Measurements from ENCODE around the gene SERPINB7. TPM values are rescaled to one million over a fixed set of nuclear protein-coding genes. Genes with fewer than 3 reads are reported as not detected.

Gene SERPINB7
- total and polyA plus RNA-seq, 2 of the 4 experiments (the other 2 are of a cell fraction), result 79.9 to 100 TPM

GRCh38 chr18:63831080-63831788, 56.0 kb downstream of the SERPINB7 start:
- Histone ChIP-seq H3K36me3 (ENCODE audit: control insufficient read depth, insufficient read depth, low read length) (no peaks in the 10 kb centered on the region), H3K18ac (ENCODE audit: low read depth, low read length) (peak overlapping the region; percentile 65; the same call in 1 of the 2 replicates), H3K9me1 (ENCODE audit: insufficient read depth, low read length) (peaks cover 9% of the 10 kb centered on the region), H4K91ac (ENCODE audit: insufficient read depth, low read depth, low read length) (peak overlapping the region; percentile 84), H3K27me3 (ENCODE audit: control insufficient read depth, insufficient read depth, low read length) (no peaks in the 10 kb centered on the region), H2BK15ac (ENCODE audit: low read depth, low read length) (peak overlapping the region; percentile 96; the same call in 1 of the 3 replicates), H3K9me3 (ENCODE audit: control insufficient read depth, insufficient read depth, low read length) (no peaks in the 10 kb centered on the region), H3K27ac (ENCODE audit: insufficient read depth, low read length) (no peak overlapping the region; the same call in 1 of the 2 replicates), H3K14ac (replicated peaks; ENCODE audit: low read depth, low read length) (peak overlapping the region; percentile 90), H2AK9ac (replicated peaks; ENCODE audit: low read depth, low read length, poor library complexity) (no peak overlapping the region), H2BK120ac (ENCODE audit: low read depth, low read length) (peak overlapping the region; percentile 98), H3K4me1 (ENCODE audit: control insufficient read depth, insufficient read depth, low read length) (peaks cover 11% of the 10 kb centered on the region; the same call in 1 of the 2 replicates), H4K8ac (ENCODE audit: low read depth in 2 of 2, low read length in 2 of 2) (peak overlapping the region; percentile 4 to 70; a peak in 3 of 4 replicates), H3K4me2 (ENCODE audit: low read depth, low read length) (peak overlapping the region; percentile 29; the same call in 1 of the 2 replicates), H4K5ac (ENCODE audit: low read depth, low read length) (no peak overlapping the region; the same call in 1 of the 2 replicates), H3K9ac (ENCODE audit: low read depth, low read length) (no peak overlapping the region), H2BK5ac (ENCODE audit: low read depth, low read length, poor library complexity, severe bottlenecking) (peak overlapping the region; percentile 88), H2AK5ac (ENCODE audit: low read depth, low read length) (peak overlapping the region; percentile 91), H2BK20ac (ENCODE audit: low read depth, low read length) (peak overlapping the region; percentile 99), H3K4ac (ENCODE audit: low read depth, low read length) (peak overlapping the region; percentile 98), H3K79me1 (ENCODE audit: low read depth in 1 of 2, low read length in 2 of 2) (no peaks in the 10 kb centered on the region), H3K4me3 (ENCODE audit: insufficient read depth, low read depth, low read length) (no peak overlapping the region), H2AFZ (replicated peaks; ENCODE audit: low read length, poor library complexity) (peak overlapping the region; percentile 59), H3K56ac (ENCODE audit: extremely low read depth, insufficient read depth, low read length) (peak overlapping the region; percentile 30; the same call in 1 of the 2 replicates), H3K23ac (ENCODE audit: low read depth, low read length) (peak overlapping the region; percentile 93), H4K20me1 (ENCODE audit: insufficient read depth, low read length) (no peaks in the 10 kb centered on the region)
- 74% methylated on average over 3 of the region's 6 CpGs; no CpG with 5 or more reads in 1 of the 2 experiments for WGBS, 2 experiments (ENCODE audit: extremely low coverage in 2 of 2, insufficient read length in 1 of 2)
- intact Hi-C loops (cut with micrococcal nuclease) (loop anchor here (5.0 kb wide), 1 partner anchor 69 kb away; no protein-coding TSS in a partner anchor), dilution Hi-C loops (cut with HindIII; ENCODE audit: low sequenced_read_pairs, unreplicated experiment) (no loop called here), in situ Hi-C loops (cut with MboI; ENCODE audit: low sequenced_read_pairs) (no loop called here)
- DNase-seq, result peak; percentile 84
- ChIA-PET POLR2A (ENCODE audit: unreplicated experiment) (no interaction called here), CTCF (interaction anchor here (0.6 to 1.0 kb wide), 4 partner anchors 8 to 89 kb away, joined by 3 read pairs; no protein-coding TSS in a partner anchor)
- no TSS peak for BruUV-seq (replicated peaks)
- peak; percentile 61 for ATAC-seq (ENCODE audit: low read depth)
- TF ChIP-seq MAFK (IDR thresholded peaks at IDR 0.05; ENCODE audit: low read depth, low read length) (no peak), RCOR1 (IDR thresholded peaks at IDR 0.05; ENCODE audit: insufficient replicate concordance, low read length) (no peak), MXI1 (IDR thresholded peaks at IDR 0.05; ENCODE audit: borderline replicate concordance, low read depth, low read length) (no peak), CHD1 (IDR thresholded peaks at IDR 0.05; ENCODE audit: low read depth, low read length) (no peak), CTCF (conservative IDR thresholded peaks at IDR 0.05; ENCODE audit: low read depth, low read length) (no peak), RAD21 (IDR thresholded peaks at IDR 0.05; ENCODE audit: low read length) (no peak), SMC3 (IDR thresholded peaks at IDR 0.05; ENCODE audit: low read depth, low read length) (no peak), BHLHE40 (IDR thresholded peaks at IDR 0.05; ENCODE audit: low read depth, low read length) (0 out of 2 replicates have a peak, but pooled peaks have one; percentile 3), ELK1 (IDR thresholded peaks at IDR 0.05; ENCODE audit: borderline replicate concordance, low read depth, low read length) (no peak), FOS (IDR thresholded peaks at IDR 0.05; ENCODE audit: low read depth, low read length) (0 out of 2 replicates have a peak, but pooled peaks have one; percentile 19), CEBPB (IDR thresholded peaks at IDR 0.05; ENCODE audit: low read depth, low read length) (no peak), RFX5 (IDR thresholded peaks at IDR 0.05; ENCODE audit: low read depth, low read length) (no peak), MAZ (IDR thresholded peaks at IDR 0.05; ENCODE audit: borderline replicate concordance, low read depth, low read length) (no peak), POLR2A (IDR thresholded peaks at IDR 0.05; ENCODE audit: low read depth, low read length) (0 out of 2 replicates have a peak, but pooled peaks have one; percentile 13)
